ENCODE results near the gene CTBP2. TPM values are rescaled to one million over a fixed set of nuclear protein-coding genes. Genes with fewer than 3 reads are reported as not detected.

Gene CTBP2
- total and polyA plus RNA-seq, 4 donors, result 3.4 to 59.2 (median 5.5) TPM

- no peak overlapping the region for H3K4me3 ChIP-seq (ENCODE audit: low read depth in 1 of 3, low read length in 3 of 3)
- no peak overlapping the region for H3K27ac ChIP-seq (ENCODE audit: low read depth in 1 of 2, low read length in 2 of 2)
- no peak overlapping the region for H3K9ac ChIP-seq (ENCODE audit: low read depth in 1 of 2, low read length in 2 of 2)
- no peaks in the 10 kb centered on the region for H3K4me1 ChIP-seq (ENCODE audit: control insufficient read depth in 4 of 4, insufficient read depth in 4 of 4, low read length in 3 of 4)
- TF ChIP-seq RXRA (IDR thresholded peaks at IDR 0.05) (no peak), EGR1 (IDR thresholded peaks at IDR 0.05; ENCODE audit: low read depth in 2 of 2) (no peak), HNF4G (IDR thresholded peaks at IDR 0.05) (no peak), ATF3 (IDR thresholded peaks at IDR 0.05) (no peak), FOXA2 (IDR thresholded peaks at IDR 0.05) (no peak), HNF4A (conservative IDR thresholded peaks at IDR 0.05) (no peak), TAF1 (conservative IDR thresholded peaks at IDR 0.05) (no peak), FOXA1 (IDR thresholded peaks at IDR 0.05) (no peak), GABPA (IDR thresholded peaks at IDR 0.05 in 1 of 2, conservative IDR thresholded peaks at IDR 0.05 in 1 of 2) (no peak), YY1 (IDR thresholded peaks at IDR 0.05) (no peak), REST (IDR thresholded peaks at IDR 0.05) (no peak), MAX (IDR thresholded peaks at IDR 0.05) (no peak), NR2F2 (IDR thresholded peaks at IDR 0.05) (no peak), RAD21 (IDR thresholded peaks at IDR 0.05) (no peak), JUND (IDR thresholded peaks at IDR 0.05) (no peak), SP1 (IDR thresholded peaks at IDR 0.05) (no peak)
- TF ChIP-seq, protein P1, sequence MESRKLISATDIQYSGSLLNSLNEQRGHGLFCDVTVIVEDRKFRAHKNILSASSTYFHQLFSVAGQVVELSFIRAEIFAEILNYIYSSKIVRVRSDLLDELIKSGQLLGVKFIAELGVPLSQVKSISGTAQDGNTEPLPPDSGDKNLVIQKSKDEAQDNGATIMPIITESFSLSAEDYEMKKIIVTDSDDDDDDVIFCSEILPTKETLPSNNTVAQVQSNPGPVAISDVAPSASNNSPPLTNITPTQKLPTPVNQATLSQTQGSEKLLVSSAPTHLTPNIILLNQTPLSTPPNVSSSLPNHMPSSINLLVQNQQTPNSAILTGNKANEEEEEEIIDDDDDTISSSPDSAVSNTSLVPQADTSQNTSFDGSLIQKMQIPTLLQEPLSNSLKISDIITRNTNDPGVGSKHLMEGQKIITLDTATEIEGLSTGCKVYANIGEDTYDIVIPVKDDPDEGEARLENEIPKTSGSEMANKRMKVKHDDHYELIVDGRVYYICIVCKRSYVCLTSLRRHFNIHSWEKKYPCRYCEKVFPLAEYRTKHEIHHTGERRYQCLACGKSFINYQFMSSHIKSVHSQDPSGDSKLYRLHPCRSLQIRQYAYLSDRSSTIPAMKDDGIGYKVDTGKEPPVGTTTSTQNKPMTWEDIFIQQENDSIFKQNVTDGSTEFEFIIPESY (IDR thresholded peaks at IDR 0.05), result no peak
- TF ChIP-seq, protein P2, sequence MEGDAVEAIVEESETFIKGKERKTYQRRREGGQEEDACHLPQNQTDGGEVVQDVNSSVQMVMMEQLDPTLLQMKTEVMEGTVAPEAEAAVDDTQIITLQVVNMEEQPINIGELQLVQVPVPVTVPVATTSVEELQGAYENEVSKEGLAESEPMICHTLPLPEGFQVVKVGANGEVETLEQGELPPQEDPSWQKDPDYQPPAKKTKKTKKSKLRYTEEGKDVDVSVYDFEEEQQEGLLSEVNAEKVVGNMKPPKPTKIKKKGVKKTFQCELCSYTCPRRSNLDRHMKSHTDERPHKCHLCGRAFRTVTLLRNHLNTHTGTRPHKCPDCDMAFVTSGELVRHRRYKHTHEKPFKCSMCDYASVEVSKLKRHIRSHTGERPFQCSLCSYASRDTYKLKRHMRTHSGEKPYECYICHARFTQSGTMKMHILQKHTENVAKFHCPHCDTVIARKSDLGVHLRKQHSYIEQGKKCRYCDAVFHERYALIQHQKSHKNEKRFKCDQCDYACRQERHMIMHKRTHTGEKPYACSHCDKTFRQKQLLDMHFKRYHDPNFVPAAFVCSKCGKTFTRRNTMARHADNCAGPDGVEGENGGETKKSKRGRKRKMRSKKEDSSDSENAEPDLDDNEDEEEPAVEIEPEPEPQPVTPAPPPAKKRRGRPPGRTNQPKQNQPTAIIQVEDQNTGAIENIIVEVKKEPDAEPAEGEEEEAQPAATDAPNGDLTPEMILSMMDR (IDR thresholded peaks at IDR 0.05; ENCODE audit: low read depth, low read length, missing input control), result no peak
- H3K27me3 ChIP-seq (ENCODE audit: control insufficient read depth in 4 of 4, insufficient read depth in 4 of 4, low read length in 3 of 4), result peaks cover 0 to 4% (median 0%) of the 10 kb centered on the region in 4 donors
- no peaks in the 10 kb centered on the region for H3K36me3 ChIP-seq (ENCODE audit: control insufficient read depth in 4 of 4, insufficient read depth in 3 of 4, low read depth in 1 of 4, low read length in 3 of 4)
- WGBS, result 81% methylated on average over 14 of the region's 14 CpGs
- no peaks in the 10 kb centered on the region for H3K9me3 ChIP-seq (ENCODE audit: control insufficient read depth in 4 of 4, low read length in 3 of 4)
- no peak for DNase-seq (ENCODE audit: low spot score)
Observed at GRCh38 chr10:125177641-125178640, 17.6 kb upstream of the CTBP2 start.
